ENCODE results near the gene SPINK2.

Gene SPINK2

GRCh38 chr4:56843421-56843899 lies 22.0 kb upstream of the SPINK2 start:
- Histone ChIP-seq H3K36me3 (no peaks in the 10 kb centered on the region), H3K4me1 (ENCODE audit: control insufficient read depth in 1 of 2, insufficient read depth in 1 of 2, low read depth in 1 of 2, low read length in 1 of 2) (no peaks in the 10 kb centered on the region), H3K9me3 (no peaks in the 10 kb centered on the region), H3K4me3 (ENCODE audit: low read depth in 1 of 2, low read length in 1 of 2) (no peak overlapping the region), H3K27ac (no peak overlapping the region), H3K27me3 (no peaks in the 10 kb centered on the region)
- TF ChIP-seq, protein P1, sequence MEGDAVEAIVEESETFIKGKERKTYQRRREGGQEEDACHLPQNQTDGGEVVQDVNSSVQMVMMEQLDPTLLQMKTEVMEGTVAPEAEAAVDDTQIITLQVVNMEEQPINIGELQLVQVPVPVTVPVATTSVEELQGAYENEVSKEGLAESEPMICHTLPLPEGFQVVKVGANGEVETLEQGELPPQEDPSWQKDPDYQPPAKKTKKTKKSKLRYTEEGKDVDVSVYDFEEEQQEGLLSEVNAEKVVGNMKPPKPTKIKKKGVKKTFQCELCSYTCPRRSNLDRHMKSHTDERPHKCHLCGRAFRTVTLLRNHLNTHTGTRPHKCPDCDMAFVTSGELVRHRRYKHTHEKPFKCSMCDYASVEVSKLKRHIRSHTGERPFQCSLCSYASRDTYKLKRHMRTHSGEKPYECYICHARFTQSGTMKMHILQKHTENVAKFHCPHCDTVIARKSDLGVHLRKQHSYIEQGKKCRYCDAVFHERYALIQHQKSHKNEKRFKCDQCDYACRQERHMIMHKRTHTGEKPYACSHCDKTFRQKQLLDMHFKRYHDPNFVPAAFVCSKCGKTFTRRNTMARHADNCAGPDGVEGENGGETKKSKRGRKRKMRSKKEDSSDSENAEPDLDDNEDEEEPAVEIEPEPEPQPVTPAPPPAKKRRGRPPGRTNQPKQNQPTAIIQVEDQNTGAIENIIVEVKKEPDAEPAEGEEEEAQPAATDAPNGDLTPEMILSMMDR (IDR thresholded peaks at IDR 0.05), result no peak

GRCh38 chr4:56840559-56840958 lies 19.1 kb upstream of the SPINK2 start:
- TF ChIP-seq, protein P1 (IDR thresholded peaks at IDR 0.05), result no peak
- no peak overlapping the region for H3K4me3 ChIP-seq (ENCODE audit: low read depth in 1 of 2, low read length in 1 of 2)
- no peak overlapping the region for H3K27ac ChIP-seq
- H3K36me3 ChIP-seq, result no peaks in the 10 kb centered on the region
- H3K4me1 ChIP-seq (ENCODE audit: control insufficient read depth in 1 of 2, insufficient read depth in 1 of 2, low read depth in 1 of 2, low read length in 1 of 2), result no peaks in the 10 kb centered on the region
- H3K27me3 ChIP-seq, result no peaks in the 10 kb centered on the region
- H3K9me3 ChIP-seq, result no peaks in the 10 kb centered on the region

- H3K9me3 ChIP-seq, result no peaks in the 10 kb centered on the region
- H3K4me1 ChIP-seq (ENCODE audit: control insufficient read depth in 1 of 2, insufficient read depth in 1 of 2, low read depth in 1 of 2, low read length in 1 of 2), result no peaks in the 10 kb centered on the region
- TF ChIP-seq, protein P1 (IDR thresholded peaks at IDR 0.05), result no peak
- no peaks in the 10 kb centered on the region for H3K36me3 ChIP-seq
- no peak overlapping the region for H3K27ac ChIP-seq
- H3K4me3 ChIP-seq (ENCODE audit: low read depth in 1 of 2, low read length in 1 of 2), result no peak overlapping the region
- H3K27me3 ChIP-seq, result no peaks in the 10 kb centered on the region
These were observed 7.5 kb upstream of the SPINK2 start for GRCh38 chr4:56828784-56829535.

- H3K27ac ChIP-seq, result no peak overlapping the region
- H3K27me3 ChIP-seq, result peaks cover 46% of the 10 kb centered on the region
- TF ChIP-seq, protein P1 (IDR thresholded peaks at IDR 0.05), result no peak
- H3K4me3 ChIP-seq (ENCODE audit: low read depth in 1 of 2, low read length in 1 of 2), result no peak overlapping the region
- H3K36me3 ChIP-seq, result no peaks in the 10 kb centered on the region
- no peaks in the 10 kb centered on the region for H3K9me3 ChIP-seq
- peaks cover 6 to 12% of the 10 kb centered on the region in 2 experiments for H3K4me1 ChIP-seq (ENCODE audit: control insufficient read depth in 1 of 2, insufficient read depth in 1 of 2, low read depth in 1 of 2, low read length in 1 of 2)
These were observed 2.6 kb upstream of the SPINK2 start for GRCh38 chr4:56823933-56824600.

DNA sequence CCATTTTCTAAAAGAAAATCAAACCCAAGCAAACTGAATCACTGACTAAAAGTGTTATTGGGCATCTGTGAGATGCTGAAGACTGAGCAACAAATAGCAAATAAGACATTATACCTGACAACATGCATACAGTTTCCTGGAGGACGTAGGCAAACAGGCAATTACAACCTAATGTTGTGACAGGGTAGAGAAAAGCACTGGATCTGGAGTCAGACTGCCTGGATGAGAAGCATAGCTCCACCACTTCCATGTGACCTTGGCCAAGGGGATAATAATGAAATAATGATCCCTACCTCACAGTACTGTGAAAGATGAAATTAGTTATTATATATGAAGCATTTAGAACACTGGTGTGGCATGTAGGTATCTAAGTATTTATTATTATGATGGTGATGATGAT lies 2.7 kb downstream of the SPINK2 start:
- TF ChIP-seq, protein P1 (IDR thresholded peaks at IDR 0.05), result no peak
- H3K4me1 ChIP-seq (ENCODE audit: control insufficient read depth in 1 of 2, insufficient read depth in 1 of 2, low read depth in 1 of 2, low read length in 1 of 2), result peaks cover 6 to 12% of the 10 kb centered on the region in 2 experiments
- H3K36me3 ChIP-seq, result no peaks in the 10 kb centered on the region
- no peak overlapping the region for H3K4me3 ChIP-seq (ENCODE audit: low read depth in 1 of 2, low read length in 1 of 2)
- H3K9me3 ChIP-seq, result no peaks in the 10 kb centered on the region
- H3K27me3 ChIP-seq, result peaks cover 48% of the 10 kb centered on the region
- H3K27ac ChIP-seq, result no peak overlapping the region

All from neutrophil (primary cell).